Adrenal gland (tissue), 12 donors: Measurements from ENCODE around the gene STARD8. TPM values are rescaled to one million over a fixed set of nuclear protein-coding genes. Genes with fewer than 3 reads are reported as not detected.

Experiments
- DNase-seq, 7 donors: peaks; one replicate each; pipeline ENCODE4 v3.0.0-alpha.2; 2019 to 2020
- H3K27ac ChIP-seq, 5 donors: fragments of 200-600 bp; sonication (generic) in 4 of 5; 1 replicate in 3 of 5; 2 replicates in 2 of 5; pipeline versions ENCODE4 v1.5.1 to v1.8.0; 2016 to 2020; ENCODE audit warnings: mild to moderate bottlenecking in 1 of 5
- H3K27me3 ChIP-seq: fragments of 200-600 bp; 2 replicates; pipeline ENCODE4 v1.8.0; 2021
- H3K36me3 ChIP-seq, 2 donors: fragments of 200-600 bp; replicated peaks in 1 of 2; 1 replicate in 1 of 2; 2 replicates in 1 of 2; pipeline versions ENCODE4 v1.5.1 to v1.8.0; 2018 to 2022
- H3K4me1 ChIP-seq, 2 donors: fragments of 200-600 bp; replicated peaks in 1 of 2; 1 replicate in 1 of 2; 2 replicates in 1 of 2; pipeline versions ENCODE4 v1.5.1 to v1.8.0; 2018 to 2021
- H3K4me3 ChIP-seq, 4 donors: fragments of 200-600 bp; sonication (generic) in 3 of 4; one replicate each; pipeline ENCODE4 v1.5.1; 2016 to 2018
- H3K9me3 ChIP-seq, 3 donors: fragments of 200-600 bp; sonication (generic) in 1 of 3; replicated peaks in 1 of 3; 1 replicate in 2 of 3; 2 replicates in 1 of 3; pipeline versions ENCODE4 v1.5.1 to v1.8.0; 2016 to 2021
- POLR2A ChIP-seq, 2 donors: fragments of 450-650 bp; IDR thresholded peaks; one replicate each; pipeline ENCODE4 v1.6.1; 2017; ENCODE audit warnings: antibody characterized with exemption in 2 of 2, mild to moderate bottlenecking in 2 of 2, moderate library complexity in 1 of 2
- WGBS, 4 donors: extraction: QIAGEN DNeasy Blood & Tissue Kit in 2 of 4; methylation state at CpG; one replicate each; pipeline versions ENCODE4 v1.1.5 to v1.1.7; 2013 to 2017; 5-methylcytosine and 5-hydroxymethylcytosine counted together
- intact Hi-C, 2 donors: fragments of 100-400 bp; cut with DNase I; formaldehyde crosslinking; loops; one replicate each; pipeline versions ENCODE4 v1.14.1 to v1.15.0; 2022 to 2023
- polyA plus RNA-seq, 3 donors: library from polyadenylated mRNA; stranded (reverse); fragments of 200-250 nt in 2 of 3; fragments of 350-450 nt in 1 of 3; fragmentation: Illumina TruSeq in 1 of 3; extraction: RNeasy Lipid Tissue Mini Kit (QIAGEN cat#74804) in 1 of 3; gene quantifications; one replicate each; pipeline ENCODE4 v1.2.3, GENCODE V29; 2013 to 2014
- total RNA-seq, 9 donors: library from RNA; depleted of rRNA in 4 of 9; stranded (reverse); fragments of >200 nt in 4 of 9; fragments of 120-200 nt in 1 of 9; fragmentation: NEBNext Ultra II Directional in 1 of 9; extraction: Animal tissue kit (Norgen Biotek cat#: 25700) in 1 of 9; gene quantifications; one replicate each; pipeline versions ENCODE4 v1.1.0 to v1.2.4, GENCODE V29; 2013 to 2023
- TF ChIP-seq, protein P1 (sequence below), 6 experiments: fragments of 450-650 bp in 4 of 6; fragments of 200-600 bp in 2 of 6; sonication (generic) in 1 of 6; IDR thresholded peaks; 1 replicate in 5 of 6; 2 replicates in 1 of 6; pipeline versions ENCODE4 v1.5.1 to v1.8.0; 2016 to 2021; ENCODE audit warnings: antibody characterized with exemption in 6 of 6, mild to moderate bottlenecking in 2 of 6, moderate library complexity in 1 of 6
- donor health status: healthy with polysubstance abuse.
- donor health status: Bipolar disorder and iron deficiency.
- donor health status: DM: yes; HTN: yes; CAD: no.
- donor health status: DM: no; HTN: no; CAD: no.
- donor health status: DM: no; HTN: no; CAD: no.
- donor health status: DM: yes; HTN: yes; CAD: no.

The STARD8 gene
- total and polyA plus RNA-seq, 12 donors, result 2.8 to 19.6 (median 10.1) TPM

- intact Hi-C loops, result loop anchor here in 1 of 2 donors (10.0 kb wide), 1 partner anchor 214 kb away; no protein-coding TSS in a partner anchor
- 87 to 100% (median 92%) methylated on average over 4 to 10 of the region's 10 CpGs for WGBS, 4 donors
- Histone ChIP-seq H3K27me3 (no peaks in the 10 kb centered on the region), H3K27ac (no peak overlapping the region), H3K4me3 (no peak overlapping the region), H3K36me3 (peaks cover 0 to 8% of the 10 kb centered on the region in 2 donors), H3K9me3 (no peaks in the 10 kb centered on the region), H3K4me1 (no peaks in the 10 kb centered on the region)
- TF ChIP-seq POLR2A (IDR thresholded peaks at IDR 0.05), result no peak
- TF ChIP-seq, protein P1, sequence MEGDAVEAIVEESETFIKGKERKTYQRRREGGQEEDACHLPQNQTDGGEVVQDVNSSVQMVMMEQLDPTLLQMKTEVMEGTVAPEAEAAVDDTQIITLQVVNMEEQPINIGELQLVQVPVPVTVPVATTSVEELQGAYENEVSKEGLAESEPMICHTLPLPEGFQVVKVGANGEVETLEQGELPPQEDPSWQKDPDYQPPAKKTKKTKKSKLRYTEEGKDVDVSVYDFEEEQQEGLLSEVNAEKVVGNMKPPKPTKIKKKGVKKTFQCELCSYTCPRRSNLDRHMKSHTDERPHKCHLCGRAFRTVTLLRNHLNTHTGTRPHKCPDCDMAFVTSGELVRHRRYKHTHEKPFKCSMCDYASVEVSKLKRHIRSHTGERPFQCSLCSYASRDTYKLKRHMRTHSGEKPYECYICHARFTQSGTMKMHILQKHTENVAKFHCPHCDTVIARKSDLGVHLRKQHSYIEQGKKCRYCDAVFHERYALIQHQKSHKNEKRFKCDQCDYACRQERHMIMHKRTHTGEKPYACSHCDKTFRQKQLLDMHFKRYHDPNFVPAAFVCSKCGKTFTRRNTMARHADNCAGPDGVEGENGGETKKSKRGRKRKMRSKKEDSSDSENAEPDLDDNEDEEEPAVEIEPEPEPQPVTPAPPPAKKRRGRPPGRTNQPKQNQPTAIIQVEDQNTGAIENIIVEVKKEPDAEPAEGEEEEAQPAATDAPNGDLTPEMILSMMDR (IDR thresholded peaks at IDR 0.05), result no peak
- no peak for DNase-seq
Measured at GRCh38 chrX:68718443-68718820, 71.0 kb downstream of the STARD8 start.

GRCh38 chrX:68719181-68719903, 71.9 kb downstream of the STARD8 start:
- intact Hi-C loops, result loop anchor here in 1 of 2 donors (10.0 kb wide), 1 partner anchor 215 kb away; no protein-coding TSS in a partner anchor
- H3K4me1 ChIP-seq, result no peaks in the 10 kb centered on the region
- H3K9me3 ChIP-seq, result no peaks in the 10 kb centered on the region
- H3K36me3 ChIP-seq, result peaks cover 0 to 8% of the 10 kb centered on the region in 2 donors
- no peak overlapping the region for H3K27ac ChIP-seq
- no peak for TF ChIP-seq POLR2A (IDR thresholded peaks at IDR 0.05)
- TF ChIP-seq, protein P1 (IDR thresholded peaks at IDR 0.05), result no peak
- H3K4me3 ChIP-seq, result no peak overlapping the region
- DNase-seq, result no peak
- peaks cover 2% of the 10 kb centered on the region for H3K27me3 ChIP-seq
- 81 to 95% (median 92%) methylated on average over 4 to 14 of the region's 14 CpGs for WGBS, 4 donors

DNA sequence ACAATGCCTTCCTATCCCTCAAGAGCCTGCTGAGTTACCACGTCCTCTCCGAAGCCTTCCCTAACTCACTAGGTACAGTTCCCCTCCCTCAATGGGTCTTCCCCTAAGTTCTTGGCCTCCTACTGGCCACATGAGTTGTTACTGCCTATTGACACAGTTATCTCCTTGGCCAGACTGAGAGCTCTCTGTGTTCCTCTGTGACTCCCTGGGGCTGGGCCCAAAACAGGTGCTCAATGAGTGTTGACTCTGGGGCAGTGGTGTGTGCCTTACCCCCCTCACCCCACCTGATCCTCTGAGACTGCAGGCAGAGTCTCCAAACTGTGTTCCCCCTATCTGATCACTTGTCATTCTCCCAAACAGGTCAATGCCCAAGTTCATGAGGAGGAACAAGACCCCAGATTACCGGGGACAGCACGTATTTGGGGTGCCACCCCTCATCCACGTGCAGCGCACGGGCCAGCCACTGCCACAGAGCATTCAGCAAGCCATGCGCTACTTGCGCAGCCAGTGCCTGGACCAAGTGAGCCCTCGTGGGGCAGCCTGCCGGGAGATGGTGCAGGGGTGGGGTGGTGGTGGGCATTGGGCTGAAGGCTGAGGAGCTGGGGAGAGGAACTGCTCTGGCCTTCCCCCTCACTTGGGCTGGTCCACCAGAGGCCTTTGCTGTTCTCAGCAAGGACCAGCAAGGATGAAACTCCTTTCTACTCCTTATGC, 72.6 kb downstream of the STARD8 start:
- peaks cover 0 to 6% of the 10 kb centered on the region in 2 donors for H3K36me3 ChIP-seq
- 85 to 95% (median 93%) methylated on average over 2 to 11 of the region's 11 CpGs for WGBS, 4 donors

GRCh38 chrX:68720851-68721250, 73.4 kb downstream of the STARD8 start:
- Histone ChIP-seq H3K4me3 (no peak overlapping the region), H3K27me3 (peaks cover 3% of the 10 kb centered on the region), H3K9me3 (no peaks in the 10 kb centered on the region), H3K36me3 (peaks cover 0 to 4% of the 10 kb centered on the region in 2 donors), H3K4me1 (no peaks in the 10 kb centered on the region), H3K27ac (no peak overlapping the region)
- TF ChIP-seq, protein P1 (IDR thresholded peaks at IDR 0.05), result no peak
- no peak for TF ChIP-seq POLR2A (IDR thresholded peaks at IDR 0.05)
- intact Hi-C loops, result no loop called here
- peak in 1 of 7 donors; percentile 0 for DNase-seq
- 83 to 97% (median 91%) methylated on average over 7 to 9 of the region's 9 CpGs for WGBS, 4 donors

More for the DNA sequence above, 72.6 kb downstream of the STARD8 start:
- DNase-seq, result peak in 1 of 7 donors; percentile 5
- no peak overlapping the region for H3K4me3 ChIP-seq
- no peaks in the 10 kb centered on the region for H3K4me1 ChIP-seq
- no peak overlapping the region for H3K27ac ChIP-seq
- no peak for TF ChIP-seq POLR2A (IDR thresholded peaks at IDR 0.05)
- TF ChIP-seq, protein P1 (IDR thresholded peaks at IDR 0.05), result no peak
- no peaks in the 10 kb centered on the region for H3K9me3 ChIP-seq
- peaks cover 3% of the 10 kb centered on the region for H3K27me3 ChIP-seq
- intact Hi-C loops, result loop anchor here in 1 of 2 donors (10.0 kb wide), 1 partner anchor 215 kb away; no protein-coding TSS in a partner anchor
